Spinal cord (tissue), 10 donors: ENCODE measurements around the gene PAPPA2. TPM values are rescaled to one million over a fixed set of nuclear protein-coding genes. Genes with fewer than 3 reads are reported as not detected.
"Not testable (repeated sequence)": the region's sequence is repeated elsewhere in the genome, so short reads cannot be mapped to it uniquely, and the experiment has no call there.

ENCODE experiments used
- DNase-seq, 6 donors: peaks; one replicate each; pipeline versions ENCODE4 v3.0.0 to v3.0.0-alpha.2; 2013 to 2015; ENCODE audit warnings: low spot score in 6 of 6, low read depth in 4 of 6
- H3K27ac ChIP-seq: one replicate; pipeline ENCODE4 v1.5.1; 2013; ENCODE audit warnings: low read depth, low read length, control low read depth
- H3K27me3 ChIP-seq: one replicate; pipeline ENCODE4 v1.6.1; 2013; ENCODE audit warnings: low read length; ENCODE audit not compliant: control insufficient read depth, insufficient read depth
- H3K36me3 ChIP-seq: one replicate; pipeline ENCODE4 v1.6.1; 2013; ENCODE audit warnings: low read length; ENCODE audit not compliant: control insufficient read depth, insufficient read depth
- H3K4me1 ChIP-seq: one replicate; pipeline ENCODE4 v1.6.1; 2013; ENCODE audit warnings: low read length; ENCODE audit not compliant: control insufficient read depth, insufficient read depth
- H3K4me3 ChIP-seq: one replicate; pipeline ENCODE4 v1.5.1; 2013; ENCODE audit warnings: low read depth, low read length, control low read depth
- H3K9me3 ChIP-seq: one replicate; pipeline ENCODE4 v1.6.1; 2013; ENCODE audit warnings: low read length; ENCODE audit not compliant: control insufficient read depth, insufficient read depth
- WGBS: methylation state at CpG from one replicate; pipeline ENCODE4 v1.1.5; 2013; ENCODE audit warnings: missing lambda C conversion rate; ENCODE audit not compliant: insufficient coverage; 5-methylcytosine and 5-hydroxymethylcytosine counted together
- polyA plus RNA-seq, 2 donors: library from polyadenylated mRNA; unstranded; fragments of 120-200 nt; gene quantifications; one replicate each; pipeline ENCODE4 v1.2.1, GENCODE V29; 2013; ENCODE audit not compliant: insufficient read length in 2 of 2
- total RNA-seq, 2 donors: library from RNA; depleted of rRNA in 1 of 2; stranded (reverse); fragments of 120-200 nt in 1 of 2; fragments of >200 nt in 1 of 2; gene quantifications; one replicate each; pipeline versions ENCODE4 v1.2.3 to v1.2.4, GENCODE V29; 2013 to 2014
- donor health status: healthy.

PAPPA2 gene
- total and polyA plus RNA-seq, 4 donors: 1.8 to 3.9 (median 3.0) TPM

- Histone ChIP-seq H3K36me3 (no peaks in the 10 kb centered on the region), H3K4me1 (no peaks in the 10 kb centered on the region), H3K9me3 (no peaks in the 10 kb centered on the region), H3K27me3 (no peaks in the 10 kb centered on the region), H3K27ac (no peak overlapping the region), H3K4me3 (no peak overlapping the region)
- 72% methylated on average over 2 of the region's 3 CpGs for WGBS
- no peak for DNase-seq
These were observed 146.8 kb downstream of the PAPPA2 start for GRCh38 chr1:176609556-176610408.

GRCh38 chr1:176612791-176613190, 149.8 kb downstream of the PAPPA2 start:
- no peak for DNase-seq
- Histone ChIP-seq H3K36me3 (no peaks in the 10 kb centered on the region), H3K9me3 (no peaks in the 10 kb centered on the region), H3K4me3 (no peak overlapping the region), H3K4me1 (no peaks in the 10 kb centered on the region), H3K27ac (no peak overlapping the region), H3K27me3 (no peaks in the 10 kb centered on the region)
- 92% methylated on average over 3 of the region's 4 CpGs for WGBS

- Histone ChIP-seq H3K36me3 (no peaks in the 10 kb centered on the region), H3K4me3 (no peak overlapping the region), H3K4me1 (no peaks in the 10 kb centered on the region), H3K27me3 (no peaks in the 10 kb centered on the region), H3K9me3 (no peaks in the 10 kb centered on the region), H3K27ac (no peak overlapping the region)
- no peak for DNase-seq
These were observed 154.9 kb downstream of the PAPPA2 start for GRCh38 chr1:176617881-176618280.

GRCh38 chr1:176619261-176619660, 156.3 kb downstream of the PAPPA2 start:
- DNase-seq: no peak
- no CpG with 5 or more reads among the region's 1 CpG for WGBS
- Histone ChIP-seq H3K4me3 (no peak overlapping the region), H3K4me1 (no peaks in the 10 kb centered on the region), H3K9me3 (no peaks in the 10 kb centered on the region), H3K36me3 (no peaks in the 10 kb centered on the region), H3K27ac (no peak overlapping the region), H3K27me3 (no peaks in the 10 kb centered on the region)

GRCh38 chr1:176625365-176625764, 162.4 kb downstream of the PAPPA2 start:
- H3K4me3 ChIP-seq: no peak overlapping the region
- H3K27ac ChIP-seq: no peak overlapping the region
- no peak for DNase-seq
- no peaks in the 10 kb centered on the region for H3K27me3 ChIP-seq
- H3K9me3 ChIP-seq: no peaks in the 10 kb centered on the region
- no peaks in the 10 kb centered on the region for H3K36me3 ChIP-seq
- H3K4me1 ChIP-seq: no peaks in the 10 kb centered on the region
- 100% methylated on average over 1 of the region's 3 CpGs for WGBS

- no peaks in the 10 kb centered on the region for H3K36me3 ChIP-seq
- no peak for DNase-seq
- no peak overlapping the region for H3K4me3 ChIP-seq
- H3K27me3 ChIP-seq: no peaks in the 10 kb centered on the region
- WGBS: 100% methylated on average over 1 of the region's 4 CpGs
- H3K4me1 ChIP-seq: no peaks in the 10 kb centered on the region
- no peaks in the 10 kb centered on the region for H3K9me3 ChIP-seq
- H3K27ac ChIP-seq: no peak overlapping the region
These were observed 163.6 kb downstream of the PAPPA2 start for GRCh38 chr1:176626572-176627061.

GRCh38 chr1:176628775-176629174, 165.8 kb downstream of the PAPPA2 start:
- peak in 1 of 6 donors; percentile 3 for DNase-seq
- no peak overlapping the region for H3K27ac ChIP-seq
- H3K36me3 ChIP-seq: no peaks in the 10 kb centered on the region
- 83% methylated on average over 1 of the region's 2 CpGs for WGBS
- H3K9me3 ChIP-seq: no peaks in the 10 kb centered on the region
- H3K4me3 ChIP-seq: no peak overlapping the region
- no peaks in the 10 kb centered on the region for H3K27me3 ChIP-seq
- no peaks in the 10 kb centered on the region for H3K4me1 ChIP-seq

- not testable (repeated sequence) for DNase-seq, H3K27ac ChIP-seq, H3K4me1 ChIP-seq, H3K9me3 ChIP-seq, H3K27me3 ChIP-seq, H3K36me3 ChIP-seq, H3K4me3 ChIP-seq
These were observed 171.8 kb downstream of the PAPPA2 start for GRCh38 chr1:176634733-176635132.

GRCh38 chr1:176638713-176639526, 175.9 kb downstream of the PAPPA2 start:
- H3K9me3 ChIP-seq: no peaks in the 10 kb centered on the region
- peak in 3 of 6 donors; percentile 7 to 61 (median 17) for DNase-seq
- H3K4me3 ChIP-seq: no peak overlapping the region
- WGBS: 88% methylated on average over 2 of the region's 3 CpGs
- H3K27me3 ChIP-seq: no peaks in the 10 kb centered on the region
- H3K27ac ChIP-seq: no peak overlapping the region
- no peaks in the 10 kb centered on the region for H3K36me3 ChIP-seq
- no peaks in the 10 kb centered on the region for H3K4me1 ChIP-seq
